HS-27A (cell line): Measurements from ENCODE around the gene OR10C1.

ENCODE experiments used
- DNase-seq: peaks from one replicate; pipeline ENCODE4 v3.0.0-alpha.2; 2012; ENCODE audit warnings: low read depth, missing footprints

OR10C1 gene

GRCh38 chr6:29478740-29479139 is 39.6 kb downstream of the OR10C1 start:
- DNase-seq, result no peak

GRCh38 chr6:29479560-29479959 is 40.5 kb downstream of the OR10C1 start:
- no peak for DNase-seq

- peak; percentile 17 for DNase-seq
Observed at GRCh38 chr6:29483186-29483585, 44.1 kb downstream of the OR10C1 start.

GRCh38 chr6:29483735-29484134 is 44.6 kb downstream of the OR10C1 start:
- no peak for DNase-seq

- DNase-seq, result no peak
Observed at GRCh38 chr6:29486577-29486976, 47.5 kb downstream of the OR10C1 start.

GRCh38 chr6:29487131-29487530 is 48.0 kb downstream of the OR10C1 start:
- DNase-seq, result no peak

- DNase-seq, result no peak
Observed at GRCh38 chr6:29487660-29488059, 48.6 kb downstream of the OR10C1 start, which contains the start of gene MAS1L. TSS of gene MAS1L (minus strand) at chr6:29487956. CDS start at chr6:29487902, 54 bp downstream.

- DNase-seq, result no peak
Observed at GRCh38 chr6:29488874-29489273, 49.8 kb downstream of the OR10C1 start.

- no peak for DNase-seq
Observed at GRCh38 chr6:29489286-29489685, 50.2 kb downstream of the OR10C1 start.

GRCh38 chr6:29490055-29490454 is 50.9 kb downstream of the OR10C1 start:
- no peak for DNase-seq

GRCh38 chr6:29490552-29490951 is 51.4 kb downstream of the OR10C1 start:
- no peak for DNase-seq
